NCI-H524 treated with DMSO at 0.1 percent for 48 hours (cell line): ENCODE measurements around the gene LRIT2.
"Not testable (repeated sequence)": the region's sequence is repeated elsewhere in the genome, so short reads cannot be mapped to it uniquely, and the experiment has no call there.

Source experiments
- DNase-seq: peaks from one replicate; lab custom pipeline; 2025; lab: John Stamatoyannopoulos, UW

Gene LRIT2

DNA sequence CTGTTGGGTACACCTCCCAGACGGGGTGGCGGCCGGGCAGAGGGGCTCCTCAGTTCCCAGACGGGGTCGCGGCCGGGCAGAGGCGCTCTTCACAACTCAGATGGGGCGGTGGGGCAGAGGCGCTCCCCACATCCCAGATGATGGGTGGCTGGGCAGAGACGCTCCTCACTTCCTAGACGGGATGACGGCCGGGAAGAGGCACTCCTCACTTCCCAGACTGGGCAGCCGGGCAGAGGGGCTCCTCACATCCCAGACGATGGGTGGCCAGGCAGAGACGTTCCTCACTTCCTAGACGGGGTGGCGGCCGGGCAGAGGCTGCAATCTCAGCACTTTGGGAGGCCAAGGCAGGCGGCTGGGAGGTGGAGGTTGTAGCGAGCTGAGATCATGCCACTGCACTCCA, 45.0 kb downstream of the LRIT2 start:
- not testable (repeated sequence) for DNase-seq

DNA sequence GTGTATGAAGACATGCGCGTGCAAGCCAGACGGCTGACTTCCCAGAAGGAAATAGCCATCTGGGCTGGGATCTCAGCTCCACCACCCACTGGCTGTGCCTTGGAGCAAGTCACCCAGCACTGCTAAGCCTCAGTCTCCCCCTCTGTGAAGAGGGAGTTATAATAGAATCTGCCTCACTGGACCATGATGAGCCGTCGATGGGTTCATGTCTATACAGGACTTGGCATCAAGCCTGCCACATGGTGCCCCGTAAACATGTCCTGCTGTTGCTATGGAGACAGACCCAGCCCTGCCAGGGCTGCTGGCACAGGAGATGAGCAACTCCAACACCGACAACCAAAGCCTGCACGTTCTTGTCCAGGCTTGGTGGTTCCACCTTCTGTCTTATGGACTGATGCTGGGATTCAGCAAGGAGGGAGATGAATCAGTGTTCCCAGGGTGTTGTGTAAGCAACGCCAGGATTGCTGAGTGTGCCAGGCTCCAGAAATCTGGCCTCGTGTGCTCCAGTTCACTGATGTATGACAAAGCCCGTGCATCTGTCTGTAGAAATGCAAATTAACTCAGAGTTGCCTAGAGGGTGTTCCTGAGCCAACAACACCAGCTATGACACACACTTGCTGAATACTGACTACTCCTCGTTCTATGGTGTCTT, 46.2 kb downstream of the LRIT2 start:
- DNase-seq, result peak; percentile 49

DNA sequence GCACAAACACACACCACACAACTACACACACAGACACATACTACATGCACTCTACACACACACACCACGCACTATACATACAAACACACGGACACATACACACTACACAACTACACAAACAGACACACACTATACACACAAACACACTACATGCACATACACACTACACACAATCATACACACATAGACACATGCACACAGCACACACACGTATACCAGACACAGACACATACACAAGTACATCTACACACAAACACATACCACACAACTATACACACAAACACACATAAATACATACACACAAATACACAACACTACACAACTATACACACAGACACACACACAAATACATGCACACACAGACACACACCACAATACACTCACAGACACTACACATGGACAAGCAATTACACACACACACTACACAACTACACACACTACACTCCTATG, 47.2 kb downstream of the LRIT2 start:
- no peak for DNase-seq

DNA sequence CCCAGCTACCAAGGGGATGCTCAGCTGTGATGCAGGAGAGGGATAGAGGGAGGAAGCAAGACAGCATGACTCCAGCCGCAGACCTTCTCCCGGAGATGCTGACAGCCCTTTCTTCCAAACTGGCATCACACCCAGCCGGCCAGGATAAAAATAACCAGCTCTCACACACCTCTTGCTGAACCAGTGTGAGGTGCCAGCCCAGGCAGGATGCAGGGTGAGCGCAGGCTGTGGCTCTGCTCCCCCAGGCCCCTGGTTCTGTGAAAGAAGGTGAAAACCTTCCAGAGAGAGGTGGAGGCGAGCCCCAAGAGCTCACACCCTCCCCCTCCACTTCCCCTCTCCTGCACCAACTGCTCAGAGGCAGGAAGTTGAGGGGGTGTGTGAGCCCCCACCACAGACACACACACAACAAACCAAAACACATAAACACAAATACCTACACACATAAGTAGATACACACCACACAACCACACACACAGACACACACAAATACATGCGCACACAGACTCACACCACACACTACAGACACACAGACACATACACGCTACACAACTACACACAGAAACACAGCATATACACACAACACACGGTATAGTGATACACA, 47.7 kb downstream of the LRIT2 start:
- DNase-seq, result no peak

DNA sequence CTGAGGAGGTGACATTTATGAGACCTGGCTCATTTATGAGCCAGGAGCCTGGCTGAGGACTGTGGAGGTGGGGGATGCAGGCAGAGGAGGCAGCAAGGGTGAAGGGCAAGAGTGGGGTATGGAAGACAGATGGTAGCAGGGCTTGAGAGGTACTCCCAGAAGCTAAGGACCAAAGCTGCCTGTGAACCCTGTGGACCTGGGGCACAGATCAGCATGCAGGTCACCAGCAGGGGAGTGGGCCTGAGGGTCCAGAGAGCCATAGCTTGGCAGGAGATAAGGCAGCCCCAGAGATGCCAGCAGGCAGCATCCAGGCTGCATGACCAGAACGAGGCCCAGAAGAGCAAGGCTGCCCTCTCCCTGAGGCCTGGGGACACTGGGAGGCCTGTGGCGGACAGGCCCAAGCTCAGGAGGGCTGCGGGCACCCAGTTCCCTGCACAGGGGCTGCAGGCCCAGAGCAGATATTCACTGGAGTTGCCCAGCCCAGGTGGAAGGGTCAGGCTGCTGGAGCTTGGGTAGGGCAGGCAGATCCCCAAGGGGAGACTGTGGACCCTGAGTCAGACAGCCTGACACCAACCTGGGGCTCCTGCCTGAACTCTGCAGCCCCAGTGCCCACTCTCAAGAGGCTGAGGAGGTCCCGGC, 48.4 kb downstream of the LRIT2 start:
- no peak for DNase-seq

DNA sequence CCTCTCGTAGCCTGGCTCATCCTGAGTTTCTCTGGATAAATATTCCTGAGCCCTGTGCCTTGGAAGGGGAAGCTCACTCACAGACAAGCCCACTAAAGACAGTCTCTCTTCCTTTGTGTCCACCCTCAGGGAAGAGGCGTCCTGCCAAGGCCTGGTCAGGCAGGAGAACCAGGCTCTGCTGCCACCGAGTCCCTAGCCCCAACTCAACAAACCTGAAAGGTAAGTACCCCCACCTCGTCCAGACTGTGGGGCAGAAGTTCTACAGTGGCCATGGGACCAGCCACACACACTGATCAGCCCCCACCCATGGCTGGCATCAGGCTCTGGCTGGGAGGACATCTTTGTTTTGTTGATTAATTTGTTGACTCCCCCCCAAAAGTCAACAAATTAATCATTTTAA, 49.0 kb downstream of the LRIT2 start:
- DNase-seq, result no peak

DNA sequence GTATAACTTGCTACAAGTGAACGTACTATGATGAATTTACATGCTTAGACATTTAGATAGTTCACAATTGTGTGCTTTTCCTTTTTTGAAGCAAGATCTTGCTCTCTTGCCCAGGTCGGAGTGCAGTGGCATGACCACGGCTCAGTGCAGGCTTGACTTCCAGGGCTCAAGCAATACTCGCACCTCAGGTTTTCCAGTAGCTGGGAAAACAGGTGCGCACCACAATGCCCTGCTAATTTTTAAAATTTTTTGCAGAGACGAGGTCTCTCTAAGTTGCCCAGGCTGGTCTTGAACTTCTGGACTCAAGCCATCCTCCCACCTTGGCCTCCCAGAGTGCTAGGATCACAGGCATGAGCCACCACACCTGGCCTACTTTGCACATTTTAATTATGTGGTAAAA, 49.9 kb downstream of the LRIT2 start:
- DNase-seq, result no peak

DNA sequence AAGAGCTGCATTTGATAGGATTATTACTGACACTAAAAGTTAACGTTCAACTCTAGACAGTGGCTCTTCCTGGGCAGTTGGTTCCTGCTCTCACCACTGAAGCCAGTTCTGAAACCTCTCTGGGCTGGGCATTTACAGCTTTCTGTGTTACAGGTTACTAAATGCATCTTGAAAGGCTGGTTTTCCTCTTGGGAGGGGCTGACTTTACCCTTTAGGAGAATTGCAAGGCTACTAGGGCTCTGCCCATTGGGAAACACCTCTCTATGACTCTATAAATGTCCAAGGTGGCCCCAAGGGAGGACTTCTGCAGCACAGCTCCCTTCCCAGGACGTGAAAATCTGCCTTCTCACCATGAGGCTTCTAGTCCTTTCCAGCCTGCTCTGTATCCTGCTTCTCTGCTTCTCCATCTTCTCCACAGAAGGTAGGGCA, 51.8 kb downstream of the LRIT2 start, which contains the start of gene GPR15LG:
TSS of gene GPR15LG (plus strand) at position 301 of the 429 bp plus-strand sequence. CDS start at position 352, 51 bp downstream.
- no peak for DNase-seq

DNA sequence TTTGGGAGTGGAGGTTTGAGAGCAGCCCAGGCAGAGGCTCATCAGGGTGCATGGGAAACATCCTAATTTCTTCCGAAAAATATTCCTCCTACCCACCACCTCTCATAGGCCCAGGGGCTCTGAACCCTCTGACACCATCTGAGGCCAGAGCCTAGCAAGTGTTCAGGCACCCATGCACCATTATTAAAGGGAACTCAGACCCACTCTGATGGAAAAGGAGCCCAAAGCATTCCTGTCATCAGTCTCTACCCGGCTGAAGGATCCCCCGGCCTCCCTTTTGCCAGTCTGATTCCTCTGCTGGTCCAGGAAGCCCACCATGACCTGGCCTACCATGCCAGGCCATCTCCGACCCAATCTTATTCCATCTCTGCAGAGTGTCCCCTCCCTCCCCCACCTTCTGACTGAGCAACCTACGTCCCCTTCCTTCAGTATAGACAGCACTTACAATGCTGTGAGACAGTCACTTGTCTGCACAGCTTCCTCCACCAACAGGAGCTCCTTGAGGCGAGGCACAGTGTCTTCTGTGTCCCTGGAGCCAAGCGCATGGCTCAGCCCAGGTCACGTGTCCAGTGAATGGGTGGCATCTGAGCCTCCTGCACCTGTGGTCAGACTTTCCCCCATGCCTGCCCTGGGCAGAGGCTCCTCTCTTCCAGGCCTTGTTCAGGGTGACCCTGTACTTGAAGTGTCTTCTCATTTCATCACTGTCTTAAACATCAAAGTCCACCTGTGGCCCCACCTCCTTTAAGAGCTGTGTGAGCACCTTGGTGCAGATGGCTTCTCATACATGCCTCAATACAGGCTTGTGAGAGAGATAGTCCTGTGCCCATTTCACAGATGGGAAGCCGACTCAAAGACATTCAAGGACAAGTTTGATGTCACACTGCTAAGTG, 52.6 kb downstream of the LRIT2 start:
- DNase-seq, result no peak

DNA sequence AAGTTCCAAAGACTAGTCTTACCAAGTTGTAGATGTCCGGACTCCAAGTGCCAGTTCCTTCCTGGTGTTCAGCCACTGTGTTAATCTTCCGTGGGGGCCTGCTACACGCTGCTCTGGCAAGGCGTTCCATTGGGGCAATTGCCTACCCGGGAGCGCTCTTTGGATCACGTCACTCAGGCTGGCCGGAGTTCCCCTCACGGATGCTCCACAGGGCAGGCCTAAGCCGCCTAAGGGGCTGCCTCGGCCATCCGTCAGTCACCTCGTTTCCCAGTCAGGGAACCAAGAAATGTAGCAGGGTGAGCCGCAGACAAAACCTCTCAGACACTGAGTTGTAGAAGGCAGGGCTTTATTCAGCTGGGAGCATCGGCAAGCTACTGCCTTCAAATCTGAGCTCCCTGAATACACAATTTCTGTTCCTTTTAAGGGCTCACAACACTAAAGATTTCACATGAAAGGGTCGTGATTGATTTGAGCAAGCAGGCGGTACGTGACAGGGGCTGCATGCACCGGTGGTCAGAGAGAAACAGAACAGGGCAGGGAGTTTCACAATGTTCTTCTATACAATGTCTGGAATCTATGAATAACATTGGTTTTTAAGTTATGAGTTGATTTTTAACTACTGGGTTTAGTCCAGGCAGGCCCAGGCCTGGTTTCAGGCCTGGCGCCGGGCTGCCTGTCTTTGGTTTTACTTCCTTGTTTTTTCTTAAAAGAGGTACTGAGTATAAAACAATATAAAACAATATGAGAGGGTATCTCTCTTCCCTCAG, 53.5 kb downstream of the LRIT2 start:
- DNase-seq, result not testable (repeated sequence)

DNA sequence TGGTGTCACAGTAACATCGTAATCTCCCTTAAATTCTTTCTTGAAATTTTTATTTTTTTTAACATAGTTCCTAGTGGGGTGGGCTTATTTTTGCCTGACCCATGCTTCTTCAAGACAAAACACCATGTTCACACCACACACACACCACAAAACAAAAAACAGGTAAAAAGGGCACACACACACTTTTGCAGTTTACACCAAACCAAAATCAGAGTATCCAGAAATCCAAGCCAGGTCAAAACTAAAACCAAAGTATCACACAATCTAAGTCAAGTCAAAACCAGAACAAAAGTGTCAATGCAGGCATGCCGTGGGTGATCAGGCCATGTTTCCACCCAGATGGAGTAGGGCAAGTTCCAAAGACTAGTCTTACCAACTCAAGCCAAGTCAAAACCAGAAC, 54.1 kb downstream of the LRIT2 start:
- DNase-seq, result not testable (repeated sequence)
